Measurements from ENCODE around the gene DNASE1L2. TPM values are rescaled to one million over a fixed set of nuclear protein-coding genes. Genes with fewer than 3 reads are reported as not detected.

The DNASE1L2 gene
- total RNA-seq, 4 donors from 2014 or later = 0.34 to 0.82 TPM; not detected in 2

GRCh38 chr16:2244926-2245795 is 8.9 kb downstream of the DNASE1L2 start:
- no peak for TF ChIP-seq CTCF (IDR thresholded peaks at IDR 0.05; ENCODE audit: low read depth)

GRCh38 chr16:2246301-2246885 is 10.1 kb downstream of the DNASE1L2 start:
- no peak for TF ChIP-seq CTCF (IDR thresholded peaks at IDR 0.05; ENCODE audit: low read depth)

- TF ChIP-seq CTCF (IDR thresholded peaks at IDR 0.05; ENCODE audit: low read depth) = no peak
These were observed 14.5 kb downstream of the DNASE1L2 start for GRCh38 chr16:2250652-2251295.

- no peak for TF ChIP-seq CTCF (IDR thresholded peaks at IDR 0.05; ENCODE audit: low read depth)
These were observed 15.3 kb downstream of the DNASE1L2 start, which contains the start of gene ECI1 for GRCh38 chr16:2251296-2252111. Gene ECI1 (minus strand): TSS chr16:2251587. CDS start chr16:2251566, 21 bp downstream.

GRCh38 chr16:2252806-2253148 is 16.5 kb downstream of the DNASE1L2 start:
- TF ChIP-seq CTCF (IDR thresholded peaks at IDR 0.05; ENCODE audit: low read depth) = no peak

GRCh38 chr16:2253293-2253692 is 17.0 kb downstream of the DNASE1L2 start:
- TF ChIP-seq CTCF (IDR thresholded peaks at IDR 0.05; ENCODE audit: low read depth) = no peak

Data from subcutaneous adipose tissue (tissue), 4 donors.